Stimulated activated CD8-positive, alpha-beta memory T cell treated with anti-CD3 and anti-CD28 coated beads, Interleukin-15, amount 100 ng/mL, for 48 hours (primary cell): Measurements from ENCODE around the gene EMC7.
A peak's percentile ranks its signal among the peaks of the same experiment; 100 is the strongest.
"Not testable (repeated sequence)": the region's sequence is repeated elsewhere in the genome, so short reads cannot be mapped to it uniquely, and the experiment has no call there.

Experiments used
- DNase-seq, 2 donors: peaks; one replicate each; pipeline ENCODE4 v3.0.0-alpha.2; 2020; ENCODE audit warnings: low read depth in 2 of 2

EMC7 gene

GRCh38 chr15:34101366-34102174 lies at the start of gene EMC7, which contains the start of gene PGBD4:
Gene EMC7 (minus strand): TSS chr15:34101862. CDS start chr15:34101839, 23 bp downstream.
Gene PGBD4 (plus strand): TSS chr15:34102083. CDS start chr15:34102532, 449 bp downstream.
- peak; percentile 98 for DNase-seq

GRCh38 chr15:34147371-34148140 lies 45.9 kb upstream of the EMC7 start:
- no peak for DNase-seq

- no peak for DNase-seq
Measured at GRCh38 chr15:34133511-34133910, 31.8 kb upstream of the EMC7 start.

DNA sequence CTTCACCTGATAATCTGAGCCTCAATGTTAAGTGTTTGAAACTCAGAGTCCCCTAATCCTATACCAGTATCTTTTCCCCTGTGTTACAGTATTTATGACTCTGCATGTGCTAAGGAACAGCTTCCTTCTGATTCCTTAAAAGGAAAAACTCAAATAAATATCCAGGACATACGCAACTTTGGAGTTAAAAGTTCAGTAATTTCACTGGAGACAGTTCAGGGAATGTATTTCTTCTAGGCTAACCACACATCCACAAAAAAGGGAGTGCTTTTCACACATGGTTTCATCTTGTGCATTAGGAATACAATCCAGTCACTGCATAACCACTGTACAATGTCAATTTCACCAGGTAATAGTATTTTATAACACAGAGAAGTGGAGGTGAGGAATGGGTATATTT lies 31.2 kb upstream of the EMC7 start:
- DNase-seq = no peak

DNA sequence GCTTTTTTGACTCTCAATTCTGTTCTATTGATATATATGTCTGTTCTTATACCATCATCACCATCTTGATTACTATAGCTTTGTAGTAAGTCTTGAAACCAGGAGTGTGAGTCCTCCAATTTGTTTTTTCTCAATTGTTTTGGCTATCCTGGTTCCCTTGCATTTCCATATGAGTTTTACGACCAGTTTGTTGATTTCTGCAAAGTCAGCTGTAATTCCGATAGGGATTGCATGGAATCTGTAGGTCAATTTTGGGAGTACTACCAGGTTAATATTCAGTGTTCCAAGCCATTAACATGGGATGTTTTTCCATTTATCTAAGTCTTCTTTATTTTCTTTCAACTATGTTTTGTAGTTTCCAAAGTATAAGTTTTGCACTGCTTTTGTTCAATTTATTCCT lies 27.2 kb upstream of the EMC7 start:
- DNase-seq = no peak

- no peak for DNase-seq
Measured at GRCh38 chr15:34126522-34126921, 24.9 kb upstream of the EMC7 start.

DNA sequence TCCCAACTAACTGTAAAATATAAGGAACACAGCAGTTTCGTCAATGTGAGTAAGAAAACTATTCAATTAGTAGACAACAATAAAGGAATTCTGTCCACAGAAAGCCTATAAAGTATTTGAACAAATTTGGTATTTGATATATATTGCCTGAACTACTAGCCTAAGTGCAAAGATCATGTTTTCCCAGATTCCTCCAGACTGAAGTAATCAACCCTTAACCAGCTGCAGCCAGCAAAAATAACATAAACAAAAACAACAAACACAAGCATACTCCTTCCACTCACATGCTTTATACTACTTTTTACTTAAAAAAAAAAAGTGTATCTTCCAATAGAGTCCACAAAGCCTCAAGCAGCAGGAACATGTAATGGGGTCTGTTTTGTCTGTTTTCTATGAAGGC lies 24.3 kb upstream of the EMC7 start:
- DNase-seq = no peak

DNA sequence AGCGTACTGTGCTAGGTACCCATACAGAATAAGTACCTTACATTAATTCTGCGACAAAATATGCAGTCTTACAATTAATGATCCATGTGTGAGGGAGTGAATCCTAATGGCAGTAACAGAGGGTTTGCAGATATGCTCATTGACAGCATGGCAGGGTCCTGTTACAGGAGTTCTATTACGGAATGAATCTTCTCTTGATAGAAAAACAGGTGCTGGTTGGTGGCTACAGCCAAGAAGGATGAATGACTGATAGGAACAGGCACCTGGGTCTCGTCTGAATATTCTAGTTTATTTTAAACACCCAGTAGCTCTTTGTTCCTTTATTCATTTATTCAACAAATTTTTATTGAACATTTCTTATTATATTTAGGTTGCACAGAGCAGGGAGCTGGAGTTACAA lies 23.0 kb upstream of the EMC7 start:
- DNase-seq = no peak

GRCh38 chr15:34122771-34123183 lies 21.1 kb upstream of the EMC7 start:
- DNase-seq = no peak

DNA sequence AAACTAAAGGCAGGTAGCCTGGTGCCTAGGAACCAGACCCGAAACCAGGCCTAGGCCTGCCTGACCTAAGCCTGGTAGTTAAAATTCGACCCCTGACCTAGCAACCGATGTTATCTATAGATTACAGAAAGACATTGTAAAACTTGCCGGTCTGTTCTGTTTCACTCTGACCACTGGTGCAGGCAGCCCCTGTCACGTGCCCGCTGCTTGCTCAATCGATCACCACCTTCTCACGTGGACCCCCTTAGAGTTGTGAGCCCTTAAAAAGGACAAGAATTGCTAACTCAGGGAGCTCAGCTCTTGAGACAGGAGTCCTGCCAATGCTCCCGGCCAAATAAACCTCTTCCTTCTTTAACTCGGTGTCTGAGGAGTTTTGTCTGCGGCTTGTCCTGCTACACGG lies 20.1 kb upstream of the EMC7 start:
- DNase-seq = not testable (repeated sequence)

GRCh38 chr15:34120420-34120819 lies 18.8 kb upstream of the EMC7 start:
- not testable (repeated sequence) for DNase-seq

DNA sequence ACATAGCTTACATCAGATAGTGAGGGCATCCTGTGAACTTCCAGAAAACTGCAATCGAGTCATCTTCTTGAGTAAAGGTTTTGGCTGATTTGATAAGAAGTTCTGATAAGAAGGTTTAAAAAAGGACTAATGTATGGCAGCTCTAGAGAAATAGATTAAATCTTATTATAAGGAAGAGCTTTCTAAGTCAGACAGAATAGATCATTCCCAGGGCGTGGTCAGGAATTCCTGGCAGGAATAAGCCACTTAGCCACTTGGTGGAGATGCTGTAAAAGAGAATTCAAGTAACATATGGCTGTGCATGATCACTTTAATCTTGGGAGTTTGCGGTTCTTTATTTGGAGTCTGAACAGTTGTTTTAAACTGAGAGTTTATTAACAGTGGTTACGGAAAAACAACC lies 17.6 kb upstream of the EMC7 start:
- DNase-seq = no peak

GRCh38 chr15:34116620-34117019 lies 15.0 kb upstream of the EMC7 start:
- no peak for DNase-seq

- no peak for DNase-seq
Measured at GRCh38 chr15:34114739-34115138, 13.1 kb upstream of the EMC7 start.

GRCh38 chr15:34114215-34114614 lies 12.6 kb upstream of the EMC7 start:
- no peak for DNase-seq

GRCh38 chr15:34111488-34111887 lies 9.8 kb upstream of the EMC7 start:
- no peak for DNase-seq

DNA sequence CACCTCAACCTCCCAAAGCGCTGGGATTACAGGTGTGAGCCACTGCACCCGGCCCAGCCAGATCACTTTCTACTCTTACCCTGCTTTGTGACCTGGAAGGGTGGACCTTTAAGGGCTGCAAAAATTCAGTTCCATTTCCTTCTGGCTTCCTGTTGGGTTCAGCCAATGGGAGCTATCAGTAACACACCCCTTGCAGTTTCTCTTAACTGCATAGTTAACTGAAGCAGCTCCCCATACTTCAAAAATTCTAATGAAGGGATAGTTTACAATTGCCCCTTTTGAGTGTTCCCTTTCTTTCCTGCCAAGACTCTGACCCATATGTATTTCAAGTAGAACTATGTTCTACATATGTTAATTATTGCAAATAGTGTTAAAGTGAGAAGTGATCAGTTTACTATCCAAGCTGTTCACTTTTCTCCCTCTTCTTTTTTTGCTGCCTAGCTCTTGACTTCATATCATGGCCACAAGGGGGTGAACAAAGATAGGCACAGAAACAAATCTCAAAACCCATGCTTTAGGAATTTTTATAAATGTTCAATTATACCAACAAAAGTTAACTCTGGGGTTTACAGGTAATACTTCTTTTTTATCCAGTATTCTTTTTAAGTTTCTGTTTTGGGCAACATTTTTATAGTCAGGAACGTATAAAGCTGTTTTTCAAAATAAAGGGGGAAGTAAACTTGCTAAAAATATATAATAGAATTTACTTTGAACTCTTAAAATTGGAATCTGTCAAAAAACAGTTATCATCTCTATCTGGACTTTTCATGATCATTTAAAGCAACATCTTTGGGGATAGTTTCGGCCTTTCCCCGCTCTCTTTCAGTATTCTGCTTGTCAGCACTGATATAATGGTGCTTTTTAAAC lies 8.4 kb upstream of the EMC7 start:
- DNase-seq = no peak

DNA sequence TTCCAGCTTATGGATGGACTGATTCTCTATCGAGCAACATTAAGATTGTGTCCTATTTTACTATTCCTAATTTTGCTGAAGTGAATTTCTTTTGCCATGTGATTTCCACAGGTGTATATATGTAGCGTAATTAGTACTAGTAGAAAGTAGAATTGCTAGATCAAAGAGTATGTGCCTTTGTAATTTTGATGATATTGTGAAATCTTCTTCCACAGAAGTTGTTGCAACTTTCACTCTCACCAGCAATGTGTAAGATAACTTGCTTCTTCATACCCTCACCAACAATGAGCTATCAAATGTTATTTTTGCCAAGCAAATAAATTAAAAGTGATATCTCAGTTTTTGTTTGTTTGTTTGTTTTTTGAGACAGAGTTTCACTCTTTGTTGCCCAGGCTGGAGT lies 5.7 kb upstream of the EMC7 start:
- DNase-seq = no peak

- no peak for DNase-seq
Measured at GRCh38 chr15:34106423-34106822, 4.8 kb upstream of the EMC7 start.

DNA sequence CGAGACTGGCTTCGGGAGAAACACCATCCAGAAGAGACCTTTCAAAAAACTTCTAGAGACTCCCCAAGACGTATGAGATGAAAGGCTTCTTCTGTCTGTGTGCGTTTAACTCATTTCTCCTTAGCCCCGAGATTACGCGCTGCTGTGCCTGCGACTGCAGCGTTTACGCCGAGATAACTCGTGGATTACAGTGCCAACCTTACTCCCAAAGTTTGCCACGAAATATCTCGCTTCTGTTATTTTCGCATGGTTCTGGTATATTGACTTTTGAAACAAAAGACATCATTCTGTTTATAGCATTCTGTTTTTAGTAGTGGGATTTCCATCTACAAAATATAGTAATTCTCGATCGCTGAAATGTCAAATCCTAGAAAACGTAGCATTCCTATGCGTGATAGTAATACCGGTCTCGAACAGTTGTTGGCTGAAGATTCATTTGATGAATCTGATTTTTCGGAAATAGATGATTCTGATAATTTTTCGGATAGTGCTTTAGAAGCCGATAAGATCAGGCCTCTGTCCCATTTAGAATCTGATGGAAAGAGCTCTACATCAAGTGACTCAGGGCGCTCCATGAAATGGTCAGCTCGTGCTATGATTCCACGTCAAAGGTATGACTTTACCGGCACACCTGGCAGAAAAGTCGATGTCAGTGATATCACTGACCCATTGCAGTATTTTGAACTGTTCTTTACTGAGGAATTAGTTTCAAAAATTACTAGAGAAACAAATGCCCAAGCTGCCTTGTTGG lies 688 bp upstream of the EMC7 start:
- DNase-seq = no peak

- no peak for DNase-seq
Measured at GRCh38 chr15:34099914-34100313, 1.7 kb downstream of the EMC7 start.
